ENCODE measurements around the gene BEND5.

The BEND5 gene

GRCh38 chr1:48691429-48692001, 85.2 kb downstream of the BEND5 start:
- Histone ChIP-seq H3K4me3 (ENCODE audit: low read length) (no peak overlapping the region), H3K9me3 (ENCODE audit: control insufficient read depth, low read depth, low read length) (no peaks in the 10 kb centered on the region), H3K36me3 (ENCODE audit: control insufficient read depth, low read depth, low read length) (no peaks in the 10 kb centered on the region), H3K9ac (ENCODE audit: low read length) (no peak overlapping the region), H3K27me3 (ENCODE audit: control insufficient read depth, insufficient read depth, low read length) (no peaks in the 10 kb centered on the region), H3K4me1 (ENCODE audit: control insufficient read depth, low read depth, low read length) (no peaks in the 10 kb centered on the region), H3K27ac (ENCODE audit: low read length) (no peak overlapping the region)

- H3K9me3 ChIP-seq (ENCODE audit: control insufficient read depth, low read depth, low read length) = no peaks in the 10 kb centered on the region
- H3K4me1 ChIP-seq (ENCODE audit: control insufficient read depth, low read depth, low read length) = no peaks in the 10 kb centered on the region
- no peak overlapping the region for H3K9ac ChIP-seq (ENCODE audit: low read length)
- H3K4me3 ChIP-seq (ENCODE audit: low read length) = no peak overlapping the region
- H3K36me3 ChIP-seq (ENCODE audit: control insufficient read depth, low read depth, low read length) = no peaks in the 10 kb centered on the region
- H3K27me3 ChIP-seq (ENCODE audit: control insufficient read depth, insufficient read depth, low read length) = no peaks in the 10 kb centered on the region
- no peak overlapping the region for H3K27ac ChIP-seq (ENCODE audit: low read length)
Measured at GRCh38 chr1:48688102-48688760, 88.5 kb downstream of the BEND5 start.

- no peak overlapping the region for H3K4me3 ChIP-seq (ENCODE audit: low read length)
- H3K36me3 ChIP-seq (ENCODE audit: control insufficient read depth, low read depth, low read length) = no peaks in the 10 kb centered on the region
- no peak overlapping the region for H3K27ac ChIP-seq (ENCODE audit: low read length)
- H3K27me3 ChIP-seq (ENCODE audit: control insufficient read depth, insufficient read depth, low read length) = no peaks in the 10 kb centered on the region
- no peaks in the 10 kb centered on the region for H3K4me1 ChIP-seq (ENCODE audit: control insufficient read depth, low read depth, low read length)
- H3K9me3 ChIP-seq (ENCODE audit: control insufficient read depth, low read depth, low read length) = no peaks in the 10 kb centered on the region
- no peak overlapping the region for H3K9ac ChIP-seq (ENCODE audit: low read length)
Measured at GRCh38 chr1:48687282-48688045, 89.2 kb downstream of the BEND5 start.

GRCh38 chr1:48686159-48686558, 90.5 kb downstream of the BEND5 start:
- Histone ChIP-seq H3K4me1 (ENCODE audit: control insufficient read depth, low read depth, low read length) (peaks cover 6% of the 10 kb centered on the region), H3K27ac (ENCODE audit: low read length) (no peak overlapping the region), H3K36me3 (ENCODE audit: control insufficient read depth, low read depth, low read length) (no peaks in the 10 kb centered on the region), H3K27me3 (ENCODE audit: control insufficient read depth, insufficient read depth, low read length) (no peaks in the 10 kb centered on the region), H3K4me3 (ENCODE audit: low read length) (no peak overlapping the region), H3K9me3 (ENCODE audit: control insufficient read depth, low read depth, low read length) (no peaks in the 10 kb centered on the region), H3K9ac (ENCODE audit: low read length) (no peak overlapping the region)

- Histone ChIP-seq H3K27me3 (ENCODE audit: control insufficient read depth, insufficient read depth, low read length) (no peaks in the 10 kb centered on the region), H3K27ac (ENCODE audit: low read length) (no peak overlapping the region), H3K4me1 (ENCODE audit: control insufficient read depth, low read depth, low read length) (peaks cover 6% of the 10 kb centered on the region), H3K4me3 (ENCODE audit: low read length) (no peak overlapping the region), H3K9me3 (ENCODE audit: control insufficient read depth, low read depth, low read length) (no peaks in the 10 kb centered on the region), H3K9ac (ENCODE audit: low read length) (no peak overlapping the region), H3K36me3 (ENCODE audit: control insufficient read depth, low read depth, low read length) (no peaks in the 10 kb centered on the region)
Measured at GRCh38 chr1:48684381-48684780, 92.3 kb downstream of the BEND5 start.

- Histone ChIP-seq H3K4me3 (ENCODE audit: low read length) (no peak overlapping the region), H3K27ac (ENCODE audit: low read length) (no peak overlapping the region), H3K27me3 (ENCODE audit: control insufficient read depth, insufficient read depth, low read length) (no peaks in the 10 kb centered on the region), H3K4me1 (ENCODE audit: control insufficient read depth, low read depth, low read length) (peaks cover 6% of the 10 kb centered on the region), H3K36me3 (ENCODE audit: control insufficient read depth, low read depth, low read length) (no peaks in the 10 kb centered on the region), H3K9me3 (ENCODE audit: control insufficient read depth, low read depth, low read length) (no peaks in the 10 kb centered on the region), H3K9ac (ENCODE audit: low read length) (no peak overlapping the region)
Measured at GRCh38 chr1:48683839-48684238, 92.9 kb downstream of the BEND5 start.

GRCh38 chr1:48681476-48682305, 95.0 kb downstream of the BEND5 start:
- Histone ChIP-seq H3K4me1 (ENCODE audit: control insufficient read depth, low read depth, low read length) (peaks cover 6% of the 10 kb centered on the region), H3K27ac (ENCODE audit: low read length) (no peak overlapping the region), H3K9me3 (ENCODE audit: control insufficient read depth, low read depth, low read length) (no peaks in the 10 kb centered on the region), H3K27me3 (ENCODE audit: control insufficient read depth, insufficient read depth, low read length) (no peaks in the 10 kb centered on the region), H3K4me3 (ENCODE audit: low read length) (no peak overlapping the region), H3K36me3 (ENCODE audit: control insufficient read depth, low read depth, low read length) (no peaks in the 10 kb centered on the region), H3K9ac (ENCODE audit: low read length) (no peak overlapping the region)

GRCh38 chr1:48680411-48681035, 96.2 kb downstream of the BEND5 start:
- no peaks in the 10 kb centered on the region for H3K9me3 ChIP-seq (ENCODE audit: control insufficient read depth, low read depth, low read length)
- H3K9ac ChIP-seq (ENCODE audit: low read length) = no peak overlapping the region
- H3K27ac ChIP-seq (ENCODE audit: low read length) = no peak overlapping the region
- no peaks in the 10 kb centered on the region for H3K36me3 ChIP-seq (ENCODE audit: control insufficient read depth, low read depth, low read length)
- H3K4me3 ChIP-seq (ENCODE audit: low read length) = no peak overlapping the region
- H3K4me1 ChIP-seq (ENCODE audit: control insufficient read depth, low read depth, low read length) = peaks cover 6% of the 10 kb centered on the region
- no peaks in the 10 kb centered on the region for H3K27me3 ChIP-seq (ENCODE audit: control insufficient read depth, insufficient read depth, low read length)

- Histone ChIP-seq H3K27ac (ENCODE audit: low read length) (no peak overlapping the region), H3K9me3 (ENCODE audit: control insufficient read depth, low read depth, low read length) (no peaks in the 10 kb centered on the region), H3K4me1 (ENCODE audit: control insufficient read depth, low read depth, low read length) (peaks cover 6% of the 10 kb centered on the region), H3K9ac (ENCODE audit: low read length) (no peak overlapping the region), H3K36me3 (ENCODE audit: control insufficient read depth, low read depth, low read length) (no peaks in the 10 kb centered on the region), H3K4me3 (ENCODE audit: low read length) (no peak overlapping the region), H3K27me3 (ENCODE audit: control insufficient read depth, insufficient read depth, low read length) (no peaks in the 10 kb centered on the region)
Measured at GRCh38 chr1:48679859-48680258, 96.8 kb downstream of the BEND5 start.

GRCh38 chr1:48678710-48679505, 97.8 kb downstream of the BEND5 start:
- Histone ChIP-seq H3K27ac (ENCODE audit: low read length) (no peak overlapping the region), H3K4me1 (ENCODE audit: control insufficient read depth, low read depth, low read length) (peaks cover 8% of the 10 kb centered on the region), H3K27me3 (ENCODE audit: control insufficient read depth, insufficient read depth, low read length) (no peaks in the 10 kb centered on the region), H3K36me3 (ENCODE audit: control insufficient read depth, low read depth, low read length) (no peaks in the 10 kb centered on the region), H3K4me3 (ENCODE audit: low read length) (no peak overlapping the region), H3K9me3 (ENCODE audit: control insufficient read depth, low read depth, low read length) (no peaks in the 10 kb centered on the region), H3K9ac (ENCODE audit: low read length) (no peak overlapping the region)

All from iPS-18a (cell line).